SK-MEL-5 (cell line): Measurements from ENCODE around the gene RNASEH2B. TPM values are rescaled to one million over a fixed set of nuclear protein-coding genes. Genes with fewer than 3 reads are reported as not detected.

ENCODE experiments used
- DNase-seq: peaks from one replicate; pipeline ENCODE4 v3.0.0-alpha.2; 2016; ENCODE audit warnings: low read depth, low spot score
- in situ Hi-C: cut with HindIII; loops from 2 replicates; pipeline ENCODE4 v1.10.0; 2016; ENCODE audit warnings: low sequenced_read_pairs, high pct_unique_total_duplicates, low pct_unique_long_range_greater_than_20kb
- total RNA-seq: library from RNA; depleted of rRNA; stranded (reverse); fragments of >200 nt; shearing (Covaris generic); gene quantifications from 2 replicates; pipeline ENCODE4 v1.2.3, GENCODE V29; 2014

The RNASEH2B gene
- total RNA-seq, 1 experiment from 2014 or later: 87.0 TPM

GRCh38 chr13:50924025-50924424, 14.4 kb downstream of the RNASEH2B start:
- in situ Hi-C loops: no loop called here
- no peak for DNase-seq

GRCh38 chr13:50927701-50928100, 18.1 kb downstream of the RNASEH2B start:
- in situ Hi-C loops: no loop called here
- no peak for DNase-seq

DNA sequence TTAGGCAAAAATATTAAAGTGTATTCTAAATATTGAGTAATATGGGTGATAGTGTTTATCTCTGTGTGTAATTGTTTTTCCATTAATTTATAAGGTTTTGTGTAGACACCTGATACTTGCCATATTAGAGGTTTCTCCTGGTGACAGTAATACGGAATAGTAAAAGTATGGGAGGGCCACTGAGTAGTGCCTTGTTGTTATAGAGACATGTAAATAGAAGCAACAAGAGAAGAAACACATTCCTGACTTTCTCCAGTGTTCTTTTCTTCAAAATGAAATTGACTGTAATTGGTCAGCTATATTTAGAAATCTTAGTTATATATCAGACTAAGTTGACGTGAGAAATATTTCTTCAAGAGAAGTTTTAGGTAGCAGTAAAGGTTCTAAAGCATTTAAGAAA, 18.5 kb downstream of the RNASEH2B start:
- in situ Hi-C loops: no loop called here
- no peak for DNase-seq

- DNase-seq: no peak
- in situ Hi-C loops: no loop called here
These were observed 19.3 kb downstream of the RNASEH2B start for GRCh38 chr13:50928659-50929462.

- in situ Hi-C loops: no loop called here
These were observed 22.5 kb downstream of the RNASEH2B start for GRCh38 chr13:50932091-50932490.

DNA sequence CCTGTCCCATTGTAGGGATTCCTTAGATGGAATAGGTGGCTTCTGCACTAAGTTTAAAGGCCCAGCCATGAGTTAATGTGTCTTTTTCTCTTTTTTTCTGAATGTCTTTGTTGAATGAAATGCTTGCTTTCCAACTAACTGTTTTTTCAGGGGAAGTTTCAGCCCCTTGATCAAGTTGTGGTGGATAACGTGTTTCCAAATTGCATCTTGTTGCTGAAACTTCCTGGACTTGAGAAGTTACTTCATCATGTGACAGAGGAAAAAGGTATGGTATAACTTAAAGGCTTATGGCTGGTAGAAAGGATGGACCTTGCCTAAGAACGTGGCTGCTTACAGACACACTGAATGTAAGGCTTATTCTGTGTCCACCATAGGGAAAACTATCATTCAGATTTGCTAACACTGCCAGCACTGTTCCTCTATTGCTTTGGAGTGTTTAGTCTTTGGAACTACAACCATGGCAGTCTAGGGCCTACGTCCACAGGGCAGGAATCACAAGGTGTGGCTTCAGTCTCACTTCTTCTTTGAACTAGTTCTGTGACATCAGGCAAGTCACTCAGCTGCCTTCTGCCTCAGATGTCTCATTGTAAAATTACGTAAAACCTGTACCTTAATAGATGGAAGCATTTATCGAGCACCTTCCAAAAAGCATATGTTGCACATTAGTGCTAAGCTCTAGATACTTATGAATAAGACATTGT, 25.3 kb downstream of the RNASEH2B start:
- DNase-seq: no peak
- in situ Hi-C loops: no loop called here

More at GRCh38 chr13:50932091-50932490, 22.5 kb downstream of the RNASEH2B start:
- DNase-seq: no peak

DNA sequence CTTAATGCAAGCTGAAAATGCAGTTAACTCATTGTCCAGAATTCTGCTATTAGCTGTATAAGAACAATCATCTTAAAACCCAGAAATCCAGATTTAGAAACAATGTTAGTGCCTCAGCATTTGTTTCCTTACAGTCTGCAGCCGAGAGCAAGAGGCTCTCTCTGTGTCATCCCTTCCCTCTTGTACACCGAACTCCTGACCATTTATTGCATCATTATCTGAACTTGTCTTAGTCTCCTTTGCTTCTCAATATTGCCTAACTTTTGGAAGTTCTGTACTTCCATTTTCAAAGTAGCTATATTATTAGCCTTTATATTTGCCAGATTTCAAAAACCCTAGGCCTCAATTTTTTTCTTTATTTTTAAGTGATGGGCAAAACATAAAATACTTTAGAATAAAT, 27.1 kb downstream of the RNASEH2B start:
- in situ Hi-C loops: no loop called here
- DNase-seq: no peak

- in situ Hi-C loops: no loop called here
- DNase-seq: no peak
These were observed 30.9 kb downstream of the RNASEH2B start for GRCh38 chr13:50940509-50940908.

DNA sequence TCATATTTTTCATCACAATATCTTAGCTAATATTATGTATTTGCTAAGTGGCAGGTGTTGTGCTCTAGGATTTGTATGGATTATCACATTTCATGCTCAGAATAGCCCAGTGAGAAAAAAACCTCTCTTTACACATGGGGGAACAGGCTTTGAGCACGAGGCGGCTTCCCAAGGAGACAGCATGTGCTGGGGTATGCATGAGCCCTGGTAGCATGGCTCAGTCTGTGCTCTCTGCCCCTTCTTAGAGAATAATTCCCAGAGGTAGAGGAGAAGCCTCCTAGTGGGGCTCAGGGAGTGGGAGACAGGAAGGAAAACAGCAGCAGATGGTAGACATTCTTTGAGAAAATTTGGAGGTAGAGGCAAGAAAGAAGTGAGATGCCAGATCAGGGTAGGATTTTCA, 31.6 kb downstream of the RNASEH2B start:
- in situ Hi-C loops: no loop called here
- no peak for DNase-seq

DNA sequence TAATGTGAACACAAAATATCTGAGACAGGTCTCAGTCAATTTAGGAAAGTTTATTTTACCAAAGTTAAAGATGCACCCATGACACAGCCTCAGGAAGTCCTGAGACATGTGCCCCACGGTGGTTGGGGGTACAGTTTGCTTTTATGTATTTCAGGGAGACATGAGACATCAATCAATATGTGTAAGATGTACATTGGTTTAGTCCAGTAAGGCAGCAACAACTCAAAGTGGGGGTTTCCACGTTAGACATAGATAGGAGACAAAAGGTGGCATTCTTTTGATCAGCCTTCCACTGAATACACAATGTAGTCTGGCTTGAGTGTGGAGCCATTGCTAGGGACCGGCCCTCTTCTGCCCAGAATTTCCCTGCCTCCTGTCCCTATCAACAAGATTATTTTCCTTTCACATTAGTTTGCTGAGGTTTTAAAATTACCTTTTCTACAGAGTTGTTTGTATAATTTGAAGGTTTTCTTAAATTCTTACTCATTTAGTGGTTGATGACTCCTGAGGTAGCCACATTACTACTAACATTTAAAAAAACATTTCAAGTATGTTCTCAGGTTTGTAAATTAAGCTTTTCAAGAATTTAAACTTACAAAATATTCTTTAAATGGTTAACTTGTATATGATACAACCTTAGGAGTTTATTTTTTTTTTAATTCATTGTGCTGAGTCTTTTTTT, 33.2 kb downstream of the RNASEH2B start:
- in situ Hi-C loops: no loop called here
- DNase-seq: no peak

DNA sequence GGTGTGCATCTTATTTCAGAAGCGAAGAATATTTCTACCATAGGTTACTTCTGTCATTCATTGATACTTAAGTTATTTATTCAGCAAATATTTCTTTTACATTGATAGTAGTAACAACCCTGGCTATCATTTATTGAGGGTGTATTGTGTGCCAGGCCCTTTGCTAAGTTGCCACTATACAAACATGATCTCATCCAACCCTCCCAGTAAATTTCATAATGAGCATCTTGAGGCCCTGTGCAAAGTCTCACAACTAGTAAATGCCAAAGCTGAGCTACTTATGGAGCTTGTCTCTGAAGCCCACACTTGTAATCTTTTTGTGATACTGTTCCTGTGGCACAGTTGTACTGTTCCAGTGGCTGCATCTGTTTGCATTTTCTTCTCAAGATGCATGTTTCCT, 36.1 kb downstream of the RNASEH2B start:
- in situ Hi-C loops: no loop called here
- DNase-seq: no peak

- in situ Hi-C loops: no loop called here
- DNase-seq: no peak
These were observed 39.0 kb downstream of the RNASEH2B start for GRCh38 chr13:50948601-50949000.

- DNase-seq: no peak
- in situ Hi-C loops: no loop called here
These were observed 41.3 kb downstream of the RNASEH2B start for GRCh38 chr13:50950849-50951248.

DNA sequence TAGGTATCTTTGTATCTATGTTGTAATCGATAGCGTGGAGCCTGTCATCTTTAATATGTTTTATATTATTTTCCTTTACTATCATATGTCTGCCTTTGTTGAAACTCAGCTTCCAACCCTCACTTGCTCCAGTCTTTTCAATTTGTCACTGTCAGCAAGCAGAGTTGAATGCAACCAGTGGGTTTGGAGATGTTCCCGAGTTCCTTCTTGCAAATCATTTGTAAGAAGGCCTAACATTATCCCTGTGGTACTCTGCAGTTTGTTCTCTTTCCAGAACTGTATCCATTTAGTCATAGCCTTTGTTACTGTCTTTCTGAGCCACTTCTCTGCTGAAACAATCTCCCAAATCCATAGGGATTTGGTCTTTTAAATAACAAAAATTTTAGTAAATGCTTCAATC, 41.8 kb downstream of the RNASEH2B start:
- in situ Hi-C loops: no loop called here

DNA sequence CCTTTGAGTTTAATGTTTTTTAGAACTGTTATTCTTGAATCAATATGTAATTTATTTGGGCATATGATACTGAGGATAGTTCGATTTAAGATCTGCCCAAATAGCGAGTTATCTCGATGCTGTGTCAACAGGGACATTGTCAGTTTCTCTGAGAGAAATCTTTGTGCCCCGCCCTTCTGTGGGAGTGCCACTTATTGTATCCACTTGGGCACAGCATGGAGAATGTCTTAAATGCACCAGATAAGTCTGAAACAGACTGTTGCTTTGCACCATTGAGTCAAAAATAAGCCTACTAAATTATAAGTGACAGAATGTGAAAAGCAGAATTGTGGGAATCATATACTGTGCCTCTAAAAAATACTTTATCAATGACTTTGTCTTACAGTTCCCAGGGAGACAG, 45.6 kb downstream of the RNASEH2B start:
- DNase-seq: no peak
- in situ Hi-C loops: no loop called here

More for the DNA sequence above, 41.8 kb downstream of the RNASEH2B start:
- DNase-seq: no peak

- DNase-seq: no peak
- in situ Hi-C loops: no loop called here
These were observed 46.2 kb downstream of the RNASEH2B start for GRCh38 chr13:50955798-50956197.

GRCh38 chr13:50957620-50958019, 48.0 kb downstream of the RNASEH2B start:
- DNase-seq: no peak
- in situ Hi-C loops: no loop called here

DNA sequence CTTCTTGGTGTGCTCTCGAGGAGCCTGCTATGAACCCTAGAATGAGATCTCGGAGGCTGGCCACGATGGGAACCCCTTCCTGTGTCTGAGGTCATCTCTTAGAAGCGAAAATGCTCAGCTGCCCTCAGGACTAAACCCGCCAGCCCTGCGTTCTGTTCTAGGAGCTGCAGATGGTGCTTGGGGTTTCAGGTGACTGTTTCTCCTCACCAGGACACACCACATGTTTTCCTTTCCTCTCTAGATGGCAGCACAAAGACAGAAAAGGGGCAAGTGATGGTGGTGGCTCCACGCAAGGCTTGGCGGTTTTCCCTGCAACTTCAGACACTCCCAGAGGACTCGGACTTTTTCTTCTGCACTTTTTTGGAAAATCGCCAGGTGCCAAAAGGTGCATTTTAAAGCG, 60.1 kb downstream of the RNASEH2B start:
- peak; percentile 65 for DNase-seq
- in situ Hi-C loops: no loop called here
